H9 (cell line): Measurements from ENCODE around the gene GSKIP. TPM values are rescaled to one million over a fixed set of nuclear protein-coding genes. Genes with fewer than 3 reads are reported as not detected.

ENCODE experiments used
- DNase-seq: peaks from one replicate; pipeline ENCODE4 v3.0.0-alpha.2; 2017
- H2AFZ ChIP-seq: one replicate; pipeline ENCODE4 v1.6.1; 2013; ENCODE audit warnings: mild to moderate bottlenecking, low read length, control low read depth, moderate library complexity
- H2AK5ac ChIP-seq: 2 replicates; pipeline ENCODE4 v1.6.1; 2013; ENCODE audit warnings: low read length, control low read depth, mixed read lengths; ENCODE audit not compliant: insufficient read length
- H2BK120ac ChIP-seq: one replicate; pipeline ENCODE4 v1.6.1; 2013; ENCODE audit warnings: low read depth, mild to moderate bottlenecking, low read length, control low read depth, inconsistent platforms; ENCODE audit not compliant: poor library complexity, severe bottlenecking
- H2BK12ac ChIP-seq: 2 replicates; pipeline ENCODE4 v1.6.1; 2013; ENCODE audit warnings: low read length, control low read depth, mixed read lengths, low read depth; ENCODE audit not compliant: insufficient read length
- H2BK15ac ChIP-seq: 2 replicates; pipeline ENCODE4 v1.6.1; 2013; ENCODE audit warnings: low read depth, low read length, control low read depth
- H2BK20ac ChIP-seq: one replicate; pipeline ENCODE4 v1.6.1; 2013; ENCODE audit warnings: low read depth, mild to moderate bottlenecking, low read length, control low read depth, inconsistent platforms; ENCODE audit not compliant: poor library complexity, severe bottlenecking
- H2BK5ac ChIP-seq: 2 replicates; pipeline ENCODE4 v1.6.1; 2013; ENCODE audit warnings: low read length, control low read depth, mixed read lengths; ENCODE audit not compliant: insufficient read length
- H3K14ac ChIP-seq: 2 replicates; pipeline ENCODE4 v1.6.1; 2013; ENCODE audit warnings: low read length, control low read depth; ENCODE audit not compliant: insufficient read depth
- H3K18ac ChIP-seq: 2 replicates; pipeline ENCODE4 v1.6.1; 2013; ENCODE audit warnings: low read depth, mild to moderate bottlenecking, mixed read lengths, low read length, control low read depth; ENCODE audit not compliant: insufficient read length
- H3K23ac ChIP-seq: 2 replicates; pipeline ENCODE4 v1.6.1; 2013; ENCODE audit warnings: low read length, control low read depth, mixed read lengths, low read depth; ENCODE audit not compliant: insufficient read length
- H3K23me2 ChIP-seq: 2 replicates; pipeline ENCODE4 v1.6.1; 2013; ENCODE audit warnings: low read depth, mild to moderate bottlenecking, mixed read lengths, low read length, control low read depth; ENCODE audit not compliant: insufficient read length, poor library complexity, severe bottlenecking
- H3K27ac ChIP-seq: 2 replicates; pipeline ENCODE4 v1.5.1; 2013; ENCODE audit warnings: low read length, control low read depth, mixed read lengths, low read depth; ENCODE audit not compliant: insufficient read length
- H3K27me3 ChIP-seq: 2 replicates; pipeline ENCODE4 v1.6.1; 2013; ENCODE audit warnings: low read length, control low read depth, inconsistent platforms; ENCODE audit not compliant: insufficient read depth
- H3K4ac ChIP-seq: 2 replicates; pipeline ENCODE4 v1.6.1; 2013; ENCODE audit warnings: low read depth, mild to moderate bottlenecking, control low read depth, inconsistent platforms, low read length, moderate library complexity
- H3K4me1 ChIP-seq: 2 replicates; pipeline ENCODE4 v1.6.1; 2013; ENCODE audit warnings: low read length, control low read depth, inconsistent platforms; ENCODE audit not compliant: insufficient read depth
- H3K4me2 ChIP-seq: 2 replicates; pipeline ENCODE4 v1.6.1; 2013; ENCODE audit warnings: low read length, control low read depth, mixed read lengths; ENCODE audit not compliant: insufficient read length, insufficient read depth
- H3K56ac ChIP-seq: 2 replicates; pipeline ENCODE4 v1.6.1; 2013; ENCODE audit warnings: low read depth, mild to moderate bottlenecking, mixed read lengths, low read length, control low read depth; ENCODE audit not compliant: insufficient read length
- H3K79me1 ChIP-seq: 2 replicates; pipeline ENCODE4 v1.6.1; 2013; ENCODE audit warnings: low read depth, mild to moderate bottlenecking, moderate library complexity, low read length, control low read depth, inconsistent platforms; ENCODE audit not compliant: insufficient read depth, poor library complexity, severe bottlenecking
- H3K79me2 ChIP-seq: 2 replicates; pipeline ENCODE4 v1.6.1; 2013; ENCODE audit warnings: low read length, control low read depth, inconsistent platforms; ENCODE audit not compliant: insufficient read depth
- H3K9ac ChIP-seq: 2 replicates; pipeline ENCODE4 v1.6.1; 2013; ENCODE audit warnings: low read length, control low read depth, mixed read lengths; ENCODE audit not compliant: insufficient read length; ENCODE audit errors: extremely low read depth
- H3K9me3 ChIP-seq: one replicate; pipeline ENCODE4 v1.6.1; 2013; ENCODE audit warnings: low read depth, low read length, inconsistent platforms; ENCODE audit not compliant: control insufficient read depth
- H3T11ph ChIP-seq: one replicate; pipeline ENCODE4 v1.6.1; 2013; ENCODE audit warnings: mild to moderate bottlenecking, low read length, control low read depth, inconsistent platforms
- H4K20me1 ChIP-seq: one replicate; pipeline ENCODE4 v1.6.1; 2013; ENCODE audit not compliant: control insufficient read depth, insufficient read length, insufficient read depth
- H4K5ac ChIP-seq: 2 replicates; pipeline ENCODE4 v1.6.1; 2013; ENCODE audit warnings: low read depth, mild to moderate bottlenecking, mixed read lengths, low read length, control low read depth; ENCODE audit not compliant: insufficient read length
- H4K8ac ChIP-seq: replicated peaks from 2 replicates; pipeline ENCODE4 v1.6.1; 2013; ENCODE audit warnings: low read length, control low read depth, mixed read lengths, low read depth; ENCODE audit not compliant: insufficient read length
- H4K91ac ChIP-seq: 2 replicates; pipeline ENCODE4 v1.6.1; 2013; ENCODE audit warnings: low read depth, mild to moderate bottlenecking, moderate library complexity, mixed read lengths, low read length, control low read depth; ENCODE audit not compliant: insufficient read length
- H3K27ac Mint-ChIP-seq, 3 experiments: 2 replicates in 2 of 3; 3 replicates in 1 of 3; pipeline ENCODE4 v1.8.0; 2020 to 2021; ENCODE audit warnings: mixed read lengths in 3 of 3, mild to moderate bottlenecking in 1 of 3, moderate library complexity in 1 of 3
- H3K27me3 Mint-ChIP-seq: 2 replicates; pipeline ENCODE4 v1.8.0; 2021; ENCODE audit warnings: low read depth, mild to moderate bottlenecking, moderate library complexity, mixed read lengths
- H3K36me3 Mint-ChIP-seq, 3 experiments: 2 replicates in 2 of 3; 3 replicates in 1 of 3; pipeline ENCODE4 v1.8.0; 2020 to 2021; ENCODE audit warnings: low read depth in 3 of 3, mixed read lengths in 3 of 3; ENCODE audit not compliant: insufficient read depth in 1 of 3
- H3K4me1 Mint-ChIP-seq, 2 experiments: 2 replicates each; pipeline ENCODE4 v1.8.0; 2020; ENCODE audit warnings: mixed read lengths in 2 of 2
- H3K4me3 Mint-ChIP-seq, 2 experiments: 2 replicates in 1 of 2; 3 replicates in 1 of 2; pipeline ENCODE4 v1.8.0; 2020 to 2021; ENCODE audit warnings: mild to moderate bottlenecking in 2 of 2, mixed read lengths in 2 of 2, moderate library complexity in 1 of 2
- H3K9me3 Mint-ChIP-seq, 2 experiments: 2 replicates in 1 of 2; 3 replicates in 1 of 2; pipeline ENCODE4 v1.8.0; 2020; ENCODE audit warnings: mild to moderate bottlenecking in 2 of 2, mixed read lengths in 2 of 2, moderate library complexity in 1 of 2
- CTCF ChIP-seq: fragments of 200-600 bp; sonication (generic); conservative IDR thresholded peaks from 3 replicates; pipeline ENCODE4 v1.8.0; 2021; ENCODE audit warnings: antibody characterized with exemption, mild to moderate bottlenecking
- WGBS: extraction: QIAGEN DNeasy Blood & Tissue Kit; methylation state at CpG from one replicate; pipeline ENCODE4 v1.1.7; 2013; ENCODE audit warnings: missing lambda C conversion rate, low lambda C conversion rate, mixed read lengths; ENCODE audit not compliant: insufficient read length; ENCODE audit errors: extremely low coverage; 5-methylcytosine and 5-hydroxymethylcytosine counted together
- total RNA-seq: library from RNA; stranded (reverse); gene quantifications from 2 replicates; pipeline ENCODE4 v1.2.1, GENCODE V29; 2021

The GSKIP gene
- total RNA-seq, 1 experiment from 2014 or later = 28.6 TPM

- H3K27me3 Mint-ChIP-seq = no peaks in the 10 kb centered on the region
- no peak overlapping the region for H4K5ac ChIP-seq
- no peak overlapping the region for H3K18ac ChIP-seq
- H3T11ph ChIP-seq = no peak overlapping the region
- no peak overlapping the region for H3K14ac ChIP-seq
- no peak overlapping the region for H2AFZ ChIP-seq
- no peak for TF ChIP-seq CTCF
- no peaks in the 10 kb centered on the region for H3K9me3 ChIP-seq
- no peak overlapping the region for H3K56ac ChIP-seq
- no peak overlapping the region for H3K9ac ChIP-seq
- no peak overlapping the region for H3K27ac Mint-ChIP-seq
- peaks cover 45 to 51% of the 10 kb centered on the region in 2 experiments for H3K4me1 Mint-ChIP-seq
- H4K8ac ChIP-seq = no peak overlapping the region
- H3K36me3 Mint-ChIP-seq = peaks cover 9 to 16% (median 11%) of the 10 kb centered on the region in 3 experiments; a peak in 6 of 7 replicates
- no peaks in the 10 kb centered on the region for H4K20me1 ChIP-seq
- H2AK5ac ChIP-seq = no peak overlapping the region
- no peak overlapping the region for H3K23ac ChIP-seq
- peaks cover 19% of the 10 kb centered on the region; the same call in 1 of the 2 replicates for H3K79me2 ChIP-seq
- peaks cover 7 to 9% of the 10 kb centered on the region in 2 experiments for H3K9me3 Mint-ChIP-seq
- H3K4me1 ChIP-seq = peaks cover 2% of the 10 kb centered on the region; the same call in 1 of the 2 replicates
- no peak overlapping the region for H2BK120ac ChIP-seq
- no peak overlapping the region for H2BK12ac ChIP-seq
- H3K27ac ChIP-seq = no peak overlapping the region
- H3K27me3 ChIP-seq = no peaks in the 10 kb centered on the region
- H2BK15ac ChIP-seq = no peak overlapping the region
- H4K91ac ChIP-seq = no peak overlapping the region
- peaks cover 15% of the 10 kb centered on the region for H3K23me2 ChIP-seq
- H3K4ac ChIP-seq = no peak overlapping the region
- peak overlapping the region; percentile 95 for H3K4me2 ChIP-seq
- DNase-seq = no peak
- no peak overlapping the region for H2BK5ac ChIP-seq
- no CpG with 5 or more reads among the region's 1 CpG for WGBS
- peaks cover 11% of the 10 kb centered on the region for H3K79me1 ChIP-seq
- no peak overlapping the region for H2BK20ac ChIP-seq
- H3K4me3 Mint-ChIP-seq = peak overlapping the region; percentile 79 to 87
Measured at GRCh38 chr14:96364962-96365361, 1.6 kb downstream of the GSKIP start.
